RWPE1 (cell line): ENCODE measurements around the gene GDPD5.

Experiments used
- CTCF ChIA-PET: fragments of 350-600 bp; sonication (Branson Sonifier 250); formaldehyde crosslinking; extraction: SDS; loops from one replicate; lab custom pipeline; 2021; lab: Yijun Ruan, JAX
- POLR2A ChIA-PET: fragments of 400-600 bp; formaldehyde crosslinking; extraction: SDS; loops from one replicate; lab custom pipeline; 2020; ENCODE audit warnings: antibody characterized with exemption; ENCODE audit not compliant: low non-redundant PET; lab: Yijun Ruan, JAX
- DNase-seq: peaks from one replicate; pipeline ENCODE4 v3.0.0; 2012; ENCODE audit warnings: low spot score
- H3K27ac ChIP-seq: fragments of 450-650 bp; 2 replicates; pipeline ENCODE4 v1.5.1; 2017
- TF ChIP-seq, protein P1 (sequence below): fragments of 450-650 bp; conservative IDR thresholded peaks from 2 replicates; pipeline ENCODE4 v1.5.1; 2017; ENCODE audit warnings: low read depth, mild to moderate bottlenecking

The GDPD5 gene

GRCh38 chr11:75493626-75494025 is 32.1 kb downstream of the GDPD5 start:
- POLR2A ChIA-PET, result no interaction called here
- TF ChIP-seq, protein P1, sequence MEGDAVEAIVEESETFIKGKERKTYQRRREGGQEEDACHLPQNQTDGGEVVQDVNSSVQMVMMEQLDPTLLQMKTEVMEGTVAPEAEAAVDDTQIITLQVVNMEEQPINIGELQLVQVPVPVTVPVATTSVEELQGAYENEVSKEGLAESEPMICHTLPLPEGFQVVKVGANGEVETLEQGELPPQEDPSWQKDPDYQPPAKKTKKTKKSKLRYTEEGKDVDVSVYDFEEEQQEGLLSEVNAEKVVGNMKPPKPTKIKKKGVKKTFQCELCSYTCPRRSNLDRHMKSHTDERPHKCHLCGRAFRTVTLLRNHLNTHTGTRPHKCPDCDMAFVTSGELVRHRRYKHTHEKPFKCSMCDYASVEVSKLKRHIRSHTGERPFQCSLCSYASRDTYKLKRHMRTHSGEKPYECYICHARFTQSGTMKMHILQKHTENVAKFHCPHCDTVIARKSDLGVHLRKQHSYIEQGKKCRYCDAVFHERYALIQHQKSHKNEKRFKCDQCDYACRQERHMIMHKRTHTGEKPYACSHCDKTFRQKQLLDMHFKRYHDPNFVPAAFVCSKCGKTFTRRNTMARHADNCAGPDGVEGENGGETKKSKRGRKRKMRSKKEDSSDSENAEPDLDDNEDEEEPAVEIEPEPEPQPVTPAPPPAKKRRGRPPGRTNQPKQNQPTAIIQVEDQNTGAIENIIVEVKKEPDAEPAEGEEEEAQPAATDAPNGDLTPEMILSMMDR, result no peak
- CTCF ChIA-PET, result no interaction called here
- H3K27ac ChIP-seq, result no peak overlapping the region
- DNase-seq, result no peak

- POLR2A ChIA-PET, result interaction anchor here (0.6 kb wide), 1 partner anchor 23 kb away, joined by 4 read pairs; no protein-coding TSS in a partner anchor
- no peak overlapping the region for H3K27ac ChIP-seq
- CTCF ChIA-PET, result no interaction called here
- TF ChIP-seq, protein P1, result no peak
- DNase-seq, result peak; percentile 38
These were observed 33.4 kb downstream of the GDPD5 start for GRCh38 chr11:75492181-75492820.

GRCh38 chr11:75491465-75491864 is 34.3 kb downstream of the GDPD5 start:
- no peak overlapping the region for H3K27ac ChIP-seq
- no peak for DNase-seq
- POLR2A ChIA-PET, result no interaction called here
- TF ChIP-seq, protein P1, result no peak
- CTCF ChIA-PET, result interaction anchor here (0.5 to 0.7 kb wide), 2 partner anchors 15 to 843 kb away, joined by 3 read pairs; no protein-coding TSS in a partner anchor

GRCh38 chr11:75490221-75491181 is 35.2 kb downstream of the GDPD5 start:
- ChIA-PET POLR2A (no interaction called here), CTCF (interaction anchor here (0.6 kb wide), 1 partner anchor 65 kb away, joined by 3 read pairs; no protein-coding TSS in a partner anchor)
- TF ChIP-seq, protein P1, result no peak
- no peak overlapping the region for H3K27ac ChIP-seq
- DNase-seq, result peak; percentile 47

DNA sequence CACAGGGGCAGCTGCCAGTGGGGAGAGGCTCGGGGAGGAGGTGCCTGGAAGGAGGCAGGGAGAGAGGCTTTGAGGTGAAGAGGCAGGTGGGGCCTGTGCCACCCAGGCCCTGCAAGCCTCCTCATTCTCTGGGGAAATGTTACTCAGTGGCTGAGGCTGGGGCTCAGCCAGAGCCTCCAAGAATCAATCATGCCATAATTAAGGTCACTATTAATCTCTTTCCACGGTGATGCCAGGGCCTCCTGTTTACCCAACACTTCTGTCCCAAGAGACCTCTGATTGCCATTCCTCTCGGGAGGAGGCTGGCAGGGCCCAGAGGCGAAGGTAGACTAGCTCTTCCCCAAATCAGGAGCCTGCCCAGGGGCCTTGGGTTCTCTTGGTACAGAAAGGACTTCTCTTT is 38.4 kb downstream of the GDPD5 start:
- POLR2A ChIA-PET, result no interaction called here
- no peak overlapping the region for H3K27ac ChIP-seq
- CTCF ChIA-PET, result no interaction called here
- TF ChIP-seq, protein P1, result no peak
- no peak for DNase-seq

DNA sequence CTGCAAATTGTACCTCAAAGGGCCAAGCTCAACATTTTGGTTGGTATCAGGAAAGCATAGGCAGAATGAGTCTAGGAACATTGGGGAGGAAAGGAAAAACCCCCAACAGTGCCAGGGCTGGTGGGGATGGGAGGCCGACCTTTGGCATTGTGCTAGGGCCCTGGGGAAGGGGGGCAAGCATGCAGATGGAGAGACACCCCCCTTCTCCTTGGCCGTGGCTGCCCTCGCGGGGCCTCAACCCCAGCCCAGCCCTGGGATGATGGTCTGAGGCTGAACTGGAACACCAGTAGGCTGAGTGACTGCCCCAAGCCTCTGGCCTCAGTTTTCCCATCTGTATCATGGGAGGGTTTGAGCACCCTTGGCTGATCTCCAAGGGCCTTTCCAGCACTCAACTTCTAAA is 40.0 kb downstream of the GDPD5 start:
- ChIA-PET CTCF (no interaction called here), POLR2A (no interaction called here)
- TF ChIP-seq, protein P1, result no peak
- H3K27ac ChIP-seq, result no peak overlapping the region
- no peak for DNase-seq
